Natural killer cell (primary cell): Measurements from ENCODE around the gene MRGPRE. TPM values are rescaled to one million over a fixed set of nuclear protein-coding genes. Genes with fewer than 3 reads are reported as not detected.

Experiments
- ATAC-seq, 3 donors: fragments of 150-1000 bp in 2 of 3; fragments of 200-7000 bp in 1 of 3; cut with Tn5 transposase; 1 replicate in 1 of 3; 2 replicates in 2 of 3; pipeline ENCODE4 v1.10.0; 2021; ENCODE audit warnings: mild to moderate bottlenecking in 2 of 3, moderate library complexity in 2 of 3
- DNase-seq, 2 donors: peaks; one replicate each; pipeline versions ENCODE4 v3.0.0 to v3.0.0-alpha.2; 2013 to 2021; ENCODE audit warnings: mixed read lengths in 1 of 2
- H3K27ac ChIP-seq: one replicate; pipeline ENCODE4 v1.5.1; 2013; ENCODE audit warnings: mild to moderate bottlenecking, low read length
- H3K27me3 ChIP-seq: one replicate; pipeline ENCODE4 v1.6.1; 2013; ENCODE audit warnings: low read length; ENCODE audit not compliant: control insufficient read depth, insufficient read depth
- H3K36me3 ChIP-seq: one replicate; pipeline ENCODE4 v1.6.1; 2013; ENCODE audit warnings: low read length; ENCODE audit not compliant: control insufficient read depth, insufficient read depth
- H3K4me1 ChIP-seq: one replicate; pipeline ENCODE4 v1.6.1; 2013; ENCODE audit warnings: low read length; ENCODE audit not compliant: control insufficient read depth, insufficient read depth
- H3K4me3 ChIP-seq: one replicate; pipeline ENCODE4 v1.5.1; 2013; ENCODE audit warnings: low read length
- H3K9me3 ChIP-seq: one replicate; pipeline ENCODE4 v1.6.1; 2013; ENCODE audit warnings: low read length; ENCODE audit not compliant: control insufficient read depth, insufficient read depth
- H3K27ac Mint-ChIP-seq, 2 donors: one replicate each; pipeline ENCODE4 v1.8.0; 2022; ENCODE audit warnings: mild to moderate bottlenecking in 2 of 2, mixed read lengths in 2 of 2, moderate library complexity in 1 of 2
- H3K27me3 Mint-ChIP-seq, 2 donors: one replicate each; pipeline ENCODE4 v1.8.0; 2022; ENCODE audit warnings: low read depth in 2 of 2, mixed read lengths in 2 of 2
- H3K36me3 Mint-ChIP-seq: one replicate; pipeline ENCODE4 v1.8.0; 2022; ENCODE audit warnings: mixed read lengths
- H3K4me1 Mint-ChIP-seq, 2 donors: one replicate each; pipeline ENCODE4 v1.8.0; 2022; ENCODE audit warnings: mixed read lengths in 2 of 2
- H3K4me3 Mint-ChIP-seq: one replicate; pipeline ENCODE4 v1.8.0; 2022; ENCODE audit warnings: mild to moderate bottlenecking, moderate library complexity, mixed read lengths
- H3K9me3 Mint-ChIP-seq, 2 donors: one replicate each; pipeline ENCODE4 v1.8.0; 2022; ENCODE audit warnings: mixed read lengths in 2 of 2
- WGBS: methylation state at CpG from one replicate; pipeline ENCODE4 v1.1.7; 2013; ENCODE audit warnings: missing lambda C conversion rate; ENCODE audit not compliant: insufficient coverage; 5-methylcytosine and 5-hydroxymethylcytosine counted together
- intact Hi-C: fragments of 100-400 bp; cut with micrococcal nuclease; formaldehyde crosslinking; loops from one replicate; pipeline ENCODE4 v1.14.2; 2022
- total RNA-seq, 4 donors: library from RNA; stranded (reverse); fragments of 120-200 nt in 1 of 4; gene quantifications; one replicate each; pipeline versions ENCODE4 v1.2.3 to v1.2.4, GENCODE V29; 2013 to 2022
- TF ChIP-seq, protein P1 (sequence below): fragments of 200-600 bp; IDR thresholded peaks from one replicate; pipeline ENCODE4 v1.8.0; 2022; ENCODE audit warnings: antibody characterized with exemption

Gene MRGPRE
- total RNA-seq, 3 donors from 2014 or later (not counting 1 experiment from before 2014, with no cell fraction given), result not detected

DNA sequence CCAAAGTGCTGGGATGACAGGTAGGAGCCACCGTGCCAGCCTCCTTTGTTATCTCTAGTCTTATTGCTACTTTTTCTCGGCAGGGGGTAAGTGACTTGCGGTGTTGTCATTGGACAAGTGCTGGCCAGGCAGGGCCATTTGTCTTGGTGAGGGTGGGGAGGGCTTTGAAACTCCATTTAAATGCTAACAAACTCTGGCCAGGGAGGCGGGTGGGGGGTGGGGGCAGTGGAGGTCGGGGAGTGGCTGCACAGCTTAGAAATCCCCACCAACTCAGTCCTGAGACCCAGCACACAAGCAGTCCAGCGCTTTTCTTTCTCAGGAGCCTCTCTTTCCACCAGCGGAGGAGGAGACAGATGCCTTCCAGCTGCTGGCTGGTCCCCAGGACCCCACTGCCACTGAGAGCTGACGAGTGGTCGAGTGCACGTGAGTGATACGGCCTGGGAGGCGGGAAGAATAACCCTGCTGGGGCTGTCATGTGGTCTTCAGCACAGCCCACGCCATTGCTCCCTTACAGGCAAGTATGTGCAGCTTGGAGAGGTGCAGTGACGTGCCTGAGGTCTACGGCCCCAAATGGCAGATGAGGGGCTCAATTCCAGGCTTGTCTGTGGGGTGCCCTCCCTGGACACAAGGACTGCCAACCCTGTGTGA, 42.9 kb downstream of the MRGPRE start:
- Mint-ChIP-seq H3K36me3 (no peaks in the 10 kb centered on the region), H3K27ac (no peak overlapping the region), H3K4me3 (no peak overlapping the region), H3K27me3 (peaks cover 0 to 7% of the 10 kb centered on the region in 2 donors), H3K9me3 (no peaks in the 10 kb centered on the region), H3K4me1 (no peaks in the 10 kb centered on the region)
- Histone ChIP-seq H3K9me3 (no peaks in the 10 kb centered on the region), H3K36me3 (no peaks in the 10 kb centered on the region), H3K4me1 (no peaks in the 10 kb centered on the region), H3K27me3 (no peaks in the 10 kb centered on the region), H3K4me3 (no peak overlapping the region), H3K27ac (no peak overlapping the region)
- whole genome bisulfite sequencing, result 89% methylated on average over 15 of the region's 15 CpGs
- intact Hi-C loops, result no loop called here
- TF ChIP-seq, protein P1, sequence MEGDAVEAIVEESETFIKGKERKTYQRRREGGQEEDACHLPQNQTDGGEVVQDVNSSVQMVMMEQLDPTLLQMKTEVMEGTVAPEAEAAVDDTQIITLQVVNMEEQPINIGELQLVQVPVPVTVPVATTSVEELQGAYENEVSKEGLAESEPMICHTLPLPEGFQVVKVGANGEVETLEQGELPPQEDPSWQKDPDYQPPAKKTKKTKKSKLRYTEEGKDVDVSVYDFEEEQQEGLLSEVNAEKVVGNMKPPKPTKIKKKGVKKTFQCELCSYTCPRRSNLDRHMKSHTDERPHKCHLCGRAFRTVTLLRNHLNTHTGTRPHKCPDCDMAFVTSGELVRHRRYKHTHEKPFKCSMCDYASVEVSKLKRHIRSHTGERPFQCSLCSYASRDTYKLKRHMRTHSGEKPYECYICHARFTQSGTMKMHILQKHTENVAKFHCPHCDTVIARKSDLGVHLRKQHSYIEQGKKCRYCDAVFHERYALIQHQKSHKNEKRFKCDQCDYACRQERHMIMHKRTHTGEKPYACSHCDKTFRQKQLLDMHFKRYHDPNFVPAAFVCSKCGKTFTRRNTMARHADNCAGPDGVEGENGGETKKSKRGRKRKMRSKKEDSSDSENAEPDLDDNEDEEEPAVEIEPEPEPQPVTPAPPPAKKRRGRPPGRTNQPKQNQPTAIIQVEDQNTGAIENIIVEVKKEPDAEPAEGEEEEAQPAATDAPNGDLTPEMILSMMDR, result no peak
- ATAC-seq (no peak), DNase-seq (peak in 1 of 2 donors; percentile 13)

DNA sequence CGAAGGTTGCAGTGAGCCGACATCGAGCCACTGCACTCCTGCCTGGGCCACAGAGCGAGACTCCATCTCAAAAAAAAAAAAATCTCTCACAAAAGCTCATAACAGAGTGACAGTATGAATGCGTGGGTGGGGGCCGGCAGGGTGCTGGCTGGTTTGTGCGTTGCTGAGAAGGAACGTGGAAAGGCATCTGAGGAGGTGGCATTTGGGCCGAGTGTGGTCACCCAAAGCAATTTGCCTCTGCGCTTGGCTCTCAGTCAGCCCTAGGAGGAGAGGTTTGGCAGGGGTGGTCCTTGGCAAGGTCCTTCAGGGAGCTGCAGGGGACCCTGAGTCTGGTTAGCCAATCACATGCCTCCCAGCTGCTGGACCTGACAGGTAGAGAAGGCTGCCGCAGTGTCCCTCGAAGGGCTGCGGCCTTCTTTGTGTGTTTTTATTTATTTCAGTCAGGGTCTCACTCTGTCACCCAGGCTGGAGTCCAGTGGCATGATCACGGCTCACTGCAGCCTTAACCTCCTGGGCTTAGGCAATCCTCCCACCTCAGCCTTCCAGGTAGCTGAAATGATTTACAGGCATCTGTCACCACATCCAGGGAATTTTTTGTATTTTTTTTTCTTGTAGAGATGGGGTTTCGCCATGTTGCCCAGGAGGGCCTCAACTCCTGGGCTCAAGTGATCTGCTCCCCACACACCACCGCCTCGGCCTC, 43.6 kb downstream of the MRGPRE start:
- Histone ChIP-seq H3K4me1 (no peaks in the 10 kb centered on the region), H3K27ac (no peak overlapping the region), H3K36me3 (no peaks in the 10 kb centered on the region), H3K27me3 (no peaks in the 10 kb centered on the region), H3K9me3 (no peaks in the 10 kb centered on the region), H3K4me3 (no peak overlapping the region)
- WGBS, result 94% methylated on average over 17 of the region's 17 CpGs
- no peak overlapping the region for H3K27ac Mint-ChIP-seq
- DNase-seq (peak in 1 of 2 donors; percentile 4), ATAC-seq (no peak)
- no peak overlapping the region for H3K4me3 Mint-ChIP-seq
- H3K27me3 Mint-ChIP-seq, result peaks cover 0 to 7% of the 10 kb centered on the region in 2 donors
- TF ChIP-seq, protein P1, result no peak
- H3K4me1 Mint-ChIP-seq, result no peaks in the 10 kb centered on the region
- no peaks in the 10 kb centered on the region for H3K36me3 Mint-ChIP-seq
- H3K9me3 Mint-ChIP-seq, result no peaks in the 10 kb centered on the region
- intact Hi-C loops, result no loop called here

DNA sequence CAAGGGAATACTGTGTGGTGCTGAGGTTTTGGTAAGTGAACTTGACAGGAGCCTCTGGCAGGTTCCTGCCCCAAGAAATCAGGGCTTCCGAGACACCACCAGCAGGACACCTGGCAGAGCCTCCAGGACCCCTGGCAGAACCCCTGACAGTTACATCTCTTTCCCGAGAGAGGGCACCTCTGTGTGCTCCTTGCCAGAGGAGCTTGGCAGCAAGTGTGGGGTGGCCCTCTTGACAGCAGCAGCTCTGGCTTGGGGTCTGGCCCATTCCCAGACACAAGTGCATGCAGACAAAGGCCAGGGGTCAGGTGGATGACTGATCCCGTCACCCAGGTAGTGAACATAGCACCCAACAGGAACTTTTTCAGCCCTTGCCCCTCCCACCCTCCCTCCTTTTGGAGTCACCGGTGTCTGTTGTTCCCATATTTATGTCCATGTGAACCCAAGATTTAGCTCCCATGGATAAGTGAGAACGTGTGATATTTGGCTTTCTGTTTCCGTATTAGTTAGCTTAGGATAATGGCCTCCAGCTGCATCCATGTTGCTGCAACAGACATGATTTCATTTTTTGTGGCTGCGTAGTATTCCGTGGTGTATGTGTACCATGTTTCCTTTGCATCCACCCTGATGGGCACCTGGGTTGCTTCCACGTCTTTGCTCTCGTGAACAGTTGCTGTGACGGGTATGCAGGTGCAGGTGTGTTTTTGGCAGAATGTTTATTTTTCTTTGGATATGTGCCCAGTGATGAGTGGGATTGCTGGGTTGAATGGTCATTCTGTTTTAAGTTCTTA, 45.9 kb downstream of the MRGPRE start:
- H3K4me1 ChIP-seq, result no peaks in the 10 kb centered on the region
- no peak overlapping the region for H3K4me3 Mint-ChIP-seq
- H3K9me3 Mint-ChIP-seq, result no peaks in the 10 kb centered on the region
- WGBS, result 94% methylated on average over 10 of the region's 11 CpGs
- H3K27me3 Mint-ChIP-seq, result no peaks in the 10 kb centered on the region
- H3K9me3 ChIP-seq, result no peaks in the 10 kb centered on the region
- no peak overlapping the region for H3K4me3 ChIP-seq
- intact Hi-C loops, result no loop called here
- H3K27ac Mint-ChIP-seq, result no peak overlapping the region
- no peak overlapping the region for H3K27ac ChIP-seq
- TF ChIP-seq, protein P1, result no peak
- no peaks in the 10 kb centered on the region for H3K4me1 Mint-ChIP-seq
- no peak for DNase-seq
- H3K36me3 ChIP-seq, result no peaks in the 10 kb centered on the region
- H3K27me3 ChIP-seq, result no peaks in the 10 kb centered on the region
- H3K36me3 Mint-ChIP-seq, result no peaks in the 10 kb centered on the region
- ATAC-seq, result no peak
